Measurements from ENCODE around the gene ATP6V0C. TPM values are rescaled to one million over a fixed set of nuclear protein-coding genes. Genes with fewer than 3 reads are reported as not detected.
A peak's percentile ranks its signal among the peaks of the same experiment; 100 is the strongest.

The ATP6V0C gene
- total RNA-seq, 1 donor = 18.8 TPM

- peaks cover 35% of the 10 kb centered on the region for H4K20me1 ChIP-seq (ENCODE audit: insufficient read depth, low read length)
- no peak for TF ChIP-seq CTCF (IDR thresholded peaks at IDR 0.05; ENCODE audit: extremely low read depth, low read depth, low read length)
- no peaks in the 10 kb centered on the region for H3K27me3 ChIP-seq (ENCODE audit: insufficient read depth, low read length)
- peaks cover 15% of the 10 kb centered on the region for H3K36me3 ChIP-seq (ENCODE audit: insufficient read depth, low read length)
- H3K4me2 ChIP-seq (ENCODE audit: insufficient read depth, low read length) = no peak overlapping the region
- H3K9me3 ChIP-seq (ENCODE audit: low read depth, low read length) = no peaks in the 10 kb centered on the region
- H2AFZ ChIP-seq (ENCODE audit: low read length) = no peak overlapping the region
- DNase-seq (ENCODE audit: insufficient read length, low spot score, missing footprints) = peak; percentile 3
- no peak overlapping the region for H3K27ac ChIP-seq (ENCODE audit: low read depth, low read length)
- peaks cover 17% of the 10 kb centered on the region for H3K4me1 ChIP-seq (ENCODE audit: insufficient read depth, low read length)
- no peak overlapping the region for H3K4me3 ChIP-seq (ENCODE audit: insufficient read depth, low read length)
- no peaks in the 10 kb centered on the region for H3K79me2 ChIP-seq (ENCODE audit: insufficient read depth, low read length)
These were observed 13.8 kb upstream of the ATP6V0C start for GRCh38 chr16:2499890-2500429.

- Histone ChIP-seq H3K27ac (ENCODE audit: low read depth, low read length) (no peak overlapping the region), H3K4me3 (ENCODE audit: insufficient read depth, low read length) (no peak overlapping the region), H3K9me3 (ENCODE audit: low read depth, low read length) (no peaks in the 10 kb centered on the region), H4K20me1 (ENCODE audit: insufficient read depth, low read length) (peaks cover 35% of the 10 kb centered on the region), H3K4me2 (ENCODE audit: insufficient read depth, low read length) (no peak overlapping the region), H3K4me1 (ENCODE audit: insufficient read depth, low read length) (peaks cover 17% of the 10 kb centered on the region), H3K79me2 (ENCODE audit: insufficient read depth, low read length) (no peaks in the 10 kb centered on the region), H3K36me3 (ENCODE audit: insufficient read depth, low read length) (peaks cover 15% of the 10 kb centered on the region), H3K27me3 (ENCODE audit: insufficient read depth, low read length) (no peaks in the 10 kb centered on the region), H2AFZ (ENCODE audit: low read length) (no peak overlapping the region)
- peak; percentile 58 for DNase-seq (ENCODE audit: insufficient read length, low spot score, missing footprints)
- no peak for TF ChIP-seq CTCF (IDR thresholded peaks at IDR 0.05; ENCODE audit: extremely low read depth, low read depth, low read length)
These were observed 13.3 kb upstream of the ATP6V0C start for GRCh38 chr16:2500430-2500917.

- Histone ChIP-seq H3K27me3 (ENCODE audit: insufficient read depth, low read length) (no peaks in the 10 kb centered on the region), H3K4me3 (ENCODE audit: insufficient read depth, low read length) (no peak overlapping the region), H3K4me1 (ENCODE audit: insufficient read depth, low read length) (peaks cover 17% of the 10 kb centered on the region), H3K27ac (ENCODE audit: low read depth, low read length) (no peak overlapping the region), H3K4me2 (ENCODE audit: insufficient read depth, low read length) (peak overlapping the region; percentile 23), H4K20me1 (ENCODE audit: insufficient read depth, low read length) (peaks cover 35% of the 10 kb centered on the region), H2AFZ (ENCODE audit: low read length) (no peak overlapping the region), H3K9me3 (ENCODE audit: low read depth, low read length) (no peaks in the 10 kb centered on the region), H3K36me3 (ENCODE audit: insufficient read depth, low read length) (peaks cover 13% of the 10 kb centered on the region), H3K79me2 (ENCODE audit: insufficient read depth, low read length) (no peaks in the 10 kb centered on the region)
- DNase-seq (ENCODE audit: insufficient read length, low spot score, missing footprints) = peak; percentile 98
- TF ChIP-seq CTCF (IDR thresholded peaks at IDR 0.05; ENCODE audit: extremely low read depth, low read depth, low read length) = peak; percentile 81
These were observed 12.6 kb upstream of the ATP6V0C start for GRCh38 chr16:2500918-2501750.

Measured in osteoblast (primary cell).